Superior temporal gyrus (tissue), 1 donor: Measurements from ENCODE around the gene NDUFV3.
A peak's percentile ranks its signal among the peaks of the same experiment; 100 is the strongest.
"Not testable (repeated sequence)": the region's sequence is repeated elsewhere in the genome, so short reads cannot be mapped to it uniquely, and the experiment has no call there.

ENCODE experiments used
- DNase-seq: peaks from one replicate; pipeline ENCODE4 v3.0.0-alpha.2; 2016; ENCODE audit errors: extremely low spot score

Gene NDUFV3

GRCh38 chr21:42892931-42893755 is at the start of gene NDUFV3:
Gene NDUFV3, plus strand, starts transcription at chr21:42893309. Its CDS starts 25 bp downstream, at chr21:42893334.
- DNase-seq = peak; percentile 99

GRCh38 chr21:42844411-42845113 is 48.5 kb upstream of the NDUFV3 start:
- DNase-seq = no peak

- no peak for DNase-seq
Measured at GRCh38 chr21:42845296-42845965, 47.7 kb upstream of the NDUFV3 start.

GRCh38 chr21:42846221-42846620 is 46.9 kb upstream of the NDUFV3 start:
- no peak for DNase-seq

- no peak for DNase-seq
Measured at GRCh38 chr21:42847051-42847707, 45.9 kb upstream of the NDUFV3 start.

GRCh38 chr21:42847726-42848125 is 45.4 kb upstream of the NDUFV3 start:
- DNase-seq = no peak

- DNase-seq = not testable (repeated sequence)
Measured at GRCh38 chr21:42848144-42848931, 44.8 kb upstream of the NDUFV3 start.

- no peak for DNase-seq
Measured at GRCh38 chr21:42848932-42849758, 44.0 kb upstream of the NDUFV3 start.

GRCh38 chr21:42849759-42850412 is 43.2 kb upstream of the NDUFV3 start:
- no peak for DNase-seq

- no peak for DNase-seq
Measured at GRCh38 chr21:42850463-42850862, 42.6 kb upstream of the NDUFV3 start.

GRCh38 chr21:42850866-42851391 is 42.2 kb upstream of the NDUFV3 start:
- DNase-seq = no peak

GRCh38 chr21:42851812-42852665 is 41.1 kb upstream of the NDUFV3 start:
- no peak for DNase-seq

- DNase-seq = no peak
Measured at GRCh38 chr21:42852925-42853570, 40.1 kb upstream of the NDUFV3 start.

GRCh38 chr21:42853621-42854020 is 39.5 kb upstream of the NDUFV3 start:
- DNase-seq = no peak

- no peak for DNase-seq
Measured at GRCh38 chr21:42854246-42855010, 38.7 kb upstream of the NDUFV3 start.

GRCh38 chr21:42855171-42855936 is 37.8 kb upstream of the NDUFV3 start:
- no peak for DNase-seq
